ENCODE results near the gene PDS5B.
"Not testable (repeated sequence)": the region's sequence is repeated elsewhere in the genome, so short reads cannot be mapped to it uniquely, and the experiment has no call there.

Gene PDS5B

DNA sequence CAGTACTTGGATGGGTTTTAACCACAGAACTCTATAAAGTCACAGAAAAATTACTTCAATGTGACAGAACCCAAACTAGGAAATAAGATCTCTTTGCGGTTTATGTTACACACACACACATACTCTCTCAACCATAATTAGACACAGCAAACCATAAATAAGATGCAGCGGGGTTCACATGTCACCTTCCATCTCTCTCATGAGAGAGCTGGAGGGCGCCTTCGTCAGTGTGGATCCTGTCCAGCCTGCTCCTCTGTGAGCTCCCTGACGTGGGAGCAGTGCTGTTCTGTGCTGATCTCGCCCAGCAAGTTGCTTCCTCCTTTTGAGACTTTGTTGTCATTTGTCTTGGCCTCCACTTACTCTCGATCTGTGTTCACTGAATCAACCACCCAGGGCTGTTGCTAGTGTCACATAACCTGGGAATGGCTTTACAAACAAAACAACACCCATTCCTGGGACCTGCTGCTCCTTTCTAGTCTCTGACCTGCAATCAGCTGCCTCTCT lies 225.1 kb downstream of the PDS5B start:
- no peak for DNase-seq

DNA sequence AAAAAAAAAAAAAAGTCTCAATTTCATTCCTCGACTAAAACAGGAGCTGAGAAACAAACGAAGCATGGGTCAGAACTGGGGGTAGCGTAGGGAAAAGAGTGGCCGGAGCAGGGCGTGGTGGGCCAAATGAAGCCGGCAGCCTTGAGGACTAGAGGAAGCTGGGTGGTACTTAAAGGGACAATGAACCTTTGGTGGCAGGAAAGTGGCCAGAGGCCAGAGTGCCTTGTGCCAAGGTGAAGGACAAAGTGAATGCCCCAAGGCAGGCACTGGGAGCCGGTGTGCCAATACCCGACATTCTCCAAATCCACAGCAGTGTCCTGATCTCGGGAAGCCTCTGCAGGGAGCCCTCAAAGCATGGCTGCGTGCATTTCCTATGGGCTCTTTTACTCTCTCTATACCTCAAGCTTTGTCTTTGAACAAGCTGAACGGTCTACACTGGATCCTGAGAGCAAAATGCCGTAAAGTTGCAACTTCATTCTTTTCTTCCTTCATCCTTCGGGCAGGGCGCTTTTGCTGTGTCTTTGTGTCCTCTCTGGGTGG lies 235.0 kb downstream of the PDS5B start:
- no peak for DNase-seq

GRCh38 chr13:32822771-32823170 lies 236.5 kb downstream of the PDS5B start:
- DNase-seq = no peak

DNA sequence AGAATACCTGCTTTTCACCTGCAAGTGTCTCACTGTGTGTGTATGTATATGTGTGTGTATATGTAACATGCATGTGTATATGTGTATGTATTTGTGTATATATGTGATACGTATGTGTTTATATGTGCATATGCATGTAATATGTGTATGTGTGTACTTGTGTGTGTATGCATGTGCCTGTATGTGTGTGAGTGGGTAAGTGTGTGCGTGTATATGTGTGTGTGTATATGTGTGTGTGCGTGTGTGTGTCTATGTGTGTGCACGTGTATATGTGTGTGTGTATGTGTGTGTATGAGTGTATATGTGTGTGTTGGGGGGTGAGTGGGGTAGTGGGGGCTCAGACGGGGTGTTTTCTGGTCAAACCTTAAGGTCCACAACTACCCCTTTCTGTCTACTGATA lies 237.3 kb downstream of the PDS5B start:
- no peak for DNase-seq

GRCh38 chr13:32824061-32824460 lies 237.8 kb downstream of the PDS5B start:
- DNase-seq = no peak

DNA sequence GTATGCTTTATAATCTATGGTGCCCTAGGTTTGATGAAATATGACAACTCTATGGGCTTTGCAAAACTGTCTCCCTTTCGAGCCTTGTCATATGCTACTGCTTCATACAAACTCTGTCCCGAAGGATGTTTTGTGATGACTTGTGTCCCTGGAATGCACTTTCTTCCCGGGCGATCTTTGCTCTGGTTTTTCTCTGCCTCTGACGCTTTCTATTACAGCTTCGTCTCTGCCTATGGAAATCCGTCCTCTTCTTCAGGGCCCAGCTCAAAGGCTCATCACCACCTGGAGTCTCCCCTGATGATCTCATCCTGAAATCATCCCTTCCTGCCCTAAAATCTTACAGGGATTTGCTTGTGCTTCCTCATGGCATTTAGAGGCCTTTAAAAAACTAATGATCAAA lies 238.4 kb downstream of the PDS5B start:
- no peak for DNase-seq

DNA sequence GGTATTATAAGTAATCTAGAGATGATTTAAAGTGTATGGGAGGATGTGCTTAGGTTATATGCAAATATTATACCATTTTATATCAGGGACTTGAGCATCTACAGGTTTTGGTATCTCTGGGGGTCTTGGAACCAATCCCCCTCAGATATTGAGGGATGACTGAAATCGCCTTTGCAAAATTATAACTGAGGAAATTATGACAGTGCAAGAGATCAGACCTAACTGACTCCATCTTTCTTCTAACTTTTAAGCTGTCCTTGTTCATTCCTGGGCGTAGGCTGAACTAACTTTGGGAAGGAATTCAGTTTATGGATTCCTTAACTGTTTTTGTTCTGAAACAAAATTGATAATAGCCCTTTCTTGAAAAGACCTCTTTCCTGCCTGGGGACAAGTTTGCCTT lies 239.2 kb downstream of the PDS5B start:
- no peak for DNase-seq

GRCh38 chr13:32826372-32826771 lies 240.1 kb downstream of the PDS5B start:
- not testable (repeated sequence) for DNase-seq

All from CD4-positive, alpha-beta T cell treated with Interleukin-12 subunit alpha and Interleukin-12 subunit beta, for 1 hour (primary cell).